Osteoblast (primary cell): ENCODE data around the gene FBXL17. TPM values are rescaled to one million over a fixed set of nuclear protein-coding genes. Genes with fewer than 3 reads are reported as not detected.

Source experiments
- DNase-seq: peaks from one replicate; pipeline ENCODE4 v3.0.0; 2011; ENCODE audit warnings: low spot score, mixed read lengths; ENCODE audit not compliant: insufficient read length; ENCODE audit errors: missing footprints
- H2AFZ ChIP-seq: 2 replicates; pipeline ENCODE4 v1.6.0; 2011; ENCODE audit warnings: mild to moderate bottlenecking, low read length
- H3K27ac ChIP-seq: 2 replicates; pipeline ENCODE4 v1.5.1; 2011; ENCODE audit warnings: mild to moderate bottlenecking, low read depth, low read length, moderate library complexity
- H3K27me3 ChIP-seq: 2 replicates; pipeline ENCODE4 v1.6.0; 2012; ENCODE audit warnings: mild to moderate bottlenecking, control low read depth, inconsistent platforms, low read length, moderate library complexity; ENCODE audit not compliant: insufficient read depth
- H3K36me3 ChIP-seq: 2 replicates; pipeline ENCODE4 v1.5.1; 2011; ENCODE audit warnings: mild to moderate bottlenecking, low read length, control low read depth, moderate library complexity; ENCODE audit not compliant: insufficient read depth
- H3K4me1 ChIP-seq: 2 replicates; pipeline ENCODE4 v1.5.1; 2011; ENCODE audit warnings: mild to moderate bottlenecking, low read length, control low read depth, moderate library complexity; ENCODE audit not compliant: insufficient read depth
- H3K4me2 ChIP-seq: 2 replicates; pipeline ENCODE4 v1.6.0; 2011; ENCODE audit warnings: mild to moderate bottlenecking, low read length; ENCODE audit not compliant: insufficient read depth
- H3K4me3 ChIP-seq: fragments of 200-600 bp; sonication (generic); 3 replicates; pipeline ENCODE4 v1.5.1; 2012; ENCODE audit warnings: mild to moderate bottlenecking, low read length, inconsistent platforms; ENCODE audit not compliant: insufficient read depth
- H3K79me2 ChIP-seq: 2 replicates; pipeline ENCODE4 v1.6.0; 2012; ENCODE audit warnings: mild to moderate bottlenecking, low read length, control low read depth, inconsistent platforms; ENCODE audit not compliant: insufficient read depth
- H3K9me3 ChIP-seq: 2 replicates; pipeline ENCODE4 v1.5.1; 2011; ENCODE audit warnings: low read depth, low read length, control low read depth
- H4K20me1 ChIP-seq: 2 replicates; pipeline ENCODE4 v1.6.0; 2012; ENCODE audit warnings: mild to moderate bottlenecking, low read length, control low read depth; ENCODE audit not compliant: insufficient read depth
- total RNA-seq: library from RNA; depleted of rRNA; stranded (reverse); fragments of >200 nt; gene quantifications from 2 replicates; pipeline ENCODE4 v1.2.3, GENCODE V29; 2012
- TF ChIP-seq, protein P1 (sequence below): IDR thresholded peaks from 2 replicates; pipeline ENCODE4 v1.5.1; 2011; ENCODE audit warnings: mild to moderate bottlenecking, low read depth, low read length, moderate library complexity; ENCODE audit errors: extremely low read depth

The FBXL17 gene
- total RNA-seq, 1 donor, result 19.5 TPM

DNA sequence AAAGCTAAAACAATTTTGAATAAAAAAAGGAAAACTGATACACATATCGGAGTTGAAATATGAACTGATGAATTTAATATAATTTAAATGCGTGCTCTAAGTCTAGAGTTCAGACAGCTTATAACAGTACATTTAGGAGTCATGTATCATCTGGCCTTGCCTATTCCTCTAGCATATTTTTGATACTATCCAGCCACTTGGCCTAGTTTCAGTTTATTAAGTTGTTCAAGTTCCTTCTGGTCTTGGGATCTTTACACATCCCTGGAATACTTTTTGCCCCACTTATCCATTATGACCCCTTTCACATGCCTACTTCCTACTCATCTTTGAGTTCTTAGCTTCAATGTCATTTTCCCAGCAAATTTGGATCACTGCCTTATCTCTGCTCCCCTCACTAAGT is 518.8 kb downstream of the FBXL17 start:
- Histone ChIP-seq H3K27ac (no peak overlapping the region), H3K4me3 (no peak overlapping the region), H3K9me3 (no peaks in the 10 kb centered on the region), H3K27me3 (no peaks in the 10 kb centered on the region), H4K20me1 (no peaks in the 10 kb centered on the region), H3K4me2 (no peak overlapping the region), H3K79me2 (no peaks in the 10 kb centered on the region), H2AFZ (no peak overlapping the region), H3K4me1 (no peaks in the 10 kb centered on the region), H3K36me3 (no peaks in the 10 kb centered on the region)
- TF ChIP-seq, protein P1, sequence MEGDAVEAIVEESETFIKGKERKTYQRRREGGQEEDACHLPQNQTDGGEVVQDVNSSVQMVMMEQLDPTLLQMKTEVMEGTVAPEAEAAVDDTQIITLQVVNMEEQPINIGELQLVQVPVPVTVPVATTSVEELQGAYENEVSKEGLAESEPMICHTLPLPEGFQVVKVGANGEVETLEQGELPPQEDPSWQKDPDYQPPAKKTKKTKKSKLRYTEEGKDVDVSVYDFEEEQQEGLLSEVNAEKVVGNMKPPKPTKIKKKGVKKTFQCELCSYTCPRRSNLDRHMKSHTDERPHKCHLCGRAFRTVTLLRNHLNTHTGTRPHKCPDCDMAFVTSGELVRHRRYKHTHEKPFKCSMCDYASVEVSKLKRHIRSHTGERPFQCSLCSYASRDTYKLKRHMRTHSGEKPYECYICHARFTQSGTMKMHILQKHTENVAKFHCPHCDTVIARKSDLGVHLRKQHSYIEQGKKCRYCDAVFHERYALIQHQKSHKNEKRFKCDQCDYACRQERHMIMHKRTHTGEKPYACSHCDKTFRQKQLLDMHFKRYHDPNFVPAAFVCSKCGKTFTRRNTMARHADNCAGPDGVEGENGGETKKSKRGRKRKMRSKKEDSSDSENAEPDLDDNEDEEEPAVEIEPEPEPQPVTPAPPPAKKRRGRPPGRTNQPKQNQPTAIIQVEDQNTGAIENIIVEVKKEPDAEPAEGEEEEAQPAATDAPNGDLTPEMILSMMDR, result no peak
- DNase-seq, result no peak

DNA sequence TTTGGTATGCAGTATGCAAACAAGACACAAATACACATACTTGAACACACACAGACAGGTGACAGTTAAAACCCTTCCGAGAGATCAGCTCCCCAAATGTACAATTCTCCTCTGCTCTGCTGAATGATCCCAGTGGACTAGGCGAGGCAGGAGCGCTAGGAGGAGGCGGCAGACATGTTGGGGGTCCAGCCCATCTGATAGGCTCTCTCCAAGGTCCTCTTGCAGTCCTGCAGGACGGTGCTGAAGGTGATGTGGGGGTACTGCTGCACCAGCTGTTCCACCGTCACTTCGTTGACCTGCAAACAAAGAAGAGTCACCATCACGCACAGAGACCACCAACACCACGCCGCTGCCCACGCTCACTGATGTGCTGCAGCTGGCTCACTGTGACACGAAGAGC is 520.3 kb downstream of the FBXL17 start:
- H3K27ac ChIP-seq, result no peak overlapping the region
- H3K9me3 ChIP-seq, result no peaks in the 10 kb centered on the region
- no peaks in the 10 kb centered on the region for H3K36me3 ChIP-seq
- H3K27me3 ChIP-seq, result no peaks in the 10 kb centered on the region
- no peaks in the 10 kb centered on the region for H3K79me2 ChIP-seq
- no peak overlapping the region for H3K4me2 ChIP-seq
- H3K4me1 ChIP-seq, result no peaks in the 10 kb centered on the region
- TF ChIP-seq, protein P1, result no peak
- no peak for DNase-seq
- no peak overlapping the region for H2AFZ ChIP-seq
- H4K20me1 ChIP-seq, result no peaks in the 10 kb centered on the region
- no peak overlapping the region for H3K4me3 ChIP-seq

DNA sequence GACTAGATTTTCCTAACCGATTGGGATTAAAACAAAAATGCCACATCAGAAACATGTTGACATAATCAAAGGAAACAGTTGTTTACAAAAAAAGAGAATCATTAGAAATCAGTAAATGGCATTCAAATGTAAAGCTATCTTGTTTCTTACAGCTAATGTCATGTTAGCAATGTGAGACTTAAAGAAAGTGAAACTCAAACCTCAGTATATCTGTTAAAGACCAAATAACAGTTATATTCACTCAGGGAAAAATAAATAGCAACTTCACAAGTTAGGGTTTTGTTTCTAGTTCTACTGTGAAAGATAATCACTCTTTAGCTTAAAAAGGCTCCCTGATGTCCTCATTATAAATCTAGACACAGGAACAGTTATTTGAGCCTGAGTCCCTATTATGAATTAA is 521.9 kb downstream of the FBXL17 start:
- no peak for DNase-seq
- TF ChIP-seq, protein P1, result no peak
- no peak overlapping the region for H3K4me2 ChIP-seq

DNA sequence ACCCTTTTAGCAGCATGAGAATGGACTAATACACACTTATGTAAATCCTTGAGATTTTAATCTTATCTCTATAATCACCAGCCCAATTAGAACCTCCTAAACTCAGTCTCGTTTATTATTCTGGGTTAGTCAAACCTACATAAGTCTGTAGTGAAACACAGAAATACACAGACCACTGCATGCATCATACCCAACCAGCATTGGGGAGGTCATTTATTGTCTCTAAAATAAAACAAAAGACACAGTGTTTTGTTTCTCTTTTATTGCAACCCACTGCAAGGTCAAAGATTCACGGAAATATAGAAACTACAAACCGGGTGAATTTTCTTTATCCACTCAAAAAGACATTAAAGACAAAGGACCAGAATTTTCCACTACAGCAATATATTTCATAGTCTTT is 523.1 kb downstream of the FBXL17 start:
- no peaks in the 10 kb centered on the region for H3K9me3 ChIP-seq
- TF ChIP-seq, protein P1, result no peak
- no peak overlapping the region for H3K4me2 ChIP-seq
- no peaks in the 10 kb centered on the region for H3K36me3 ChIP-seq
- H4K20me1 ChIP-seq, result no peaks in the 10 kb centered on the region
- no peak overlapping the region for H3K4me3 ChIP-seq
- H3K4me1 ChIP-seq, result no peaks in the 10 kb centered on the region
- H2AFZ ChIP-seq, result no peak overlapping the region
- no peak overlapping the region for H3K27ac ChIP-seq
- no peaks in the 10 kb centered on the region for H3K79me2 ChIP-seq
- no peak for DNase-seq
- no peaks in the 10 kb centered on the region for H3K27me3 ChIP-seq

More for the DNA sequence above, 521.9 kb downstream of the FBXL17 start:
- Histone ChIP-seq H3K27ac (no peak overlapping the region), H2AFZ (no peak overlapping the region), H3K4me1 (no peaks in the 10 kb centered on the region), H3K9me3 (no peaks in the 10 kb centered on the region), H4K20me1 (no peaks in the 10 kb centered on the region), H3K27me3 (no peaks in the 10 kb centered on the region), H3K36me3 (no peaks in the 10 kb centered on the region), H3K79me2 (no peaks in the 10 kb centered on the region), H3K4me3 (no peak overlapping the region)
